ENCODE measurements around the gene TSFM.

DNA sequence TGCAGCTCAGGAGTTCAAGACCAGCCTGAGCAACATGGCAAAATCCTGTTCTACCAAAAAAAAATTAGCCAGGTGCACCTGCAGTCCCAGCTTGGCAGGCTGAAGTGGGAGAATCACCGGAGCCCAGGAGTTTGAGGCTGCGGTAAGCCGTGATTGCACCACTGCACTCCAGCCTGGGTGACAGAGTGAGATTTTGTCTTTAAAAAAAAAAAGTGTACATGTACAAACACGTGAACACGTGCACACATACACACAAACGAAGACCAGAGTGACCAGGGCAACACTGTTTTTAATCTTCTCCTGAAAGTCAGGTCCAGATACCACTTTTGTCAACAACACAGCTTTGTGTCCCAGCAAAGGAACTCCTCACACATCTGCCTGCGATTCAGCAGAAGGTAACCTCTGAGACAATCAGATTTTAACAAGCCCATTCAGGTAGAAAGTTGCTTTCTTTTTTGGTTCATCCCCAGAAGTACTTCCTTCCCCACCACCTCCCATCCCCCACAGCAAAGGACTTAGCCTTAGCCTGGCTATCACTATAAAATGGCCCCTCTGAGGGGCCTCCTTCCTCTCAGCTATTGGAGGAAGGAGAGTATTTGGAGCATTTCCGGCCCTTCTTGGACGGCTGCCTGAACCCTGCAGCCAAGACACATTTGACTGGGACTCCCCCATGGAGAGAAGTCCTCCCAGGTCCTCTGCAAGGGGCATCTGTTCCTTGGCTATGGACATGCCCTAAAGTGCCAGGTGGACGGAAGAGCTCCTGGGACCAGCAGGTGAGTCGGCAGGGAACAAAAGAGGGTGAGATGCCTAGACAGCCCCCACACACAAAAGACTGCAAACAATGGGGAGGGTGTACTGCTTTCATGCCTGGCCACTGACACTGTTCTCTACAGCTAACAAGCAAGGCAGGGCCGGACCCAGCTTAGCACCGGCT is 54.1 kb downstream of the TSFM start:
- TF ChIP-seq MAFK (IDR thresholded peaks at IDR 0.05; ENCODE audit: low read depth, low read length) (no peak), CTCF (conservative IDR thresholded peaks at IDR 0.05; ENCODE audit: low read depth, low read length) (no peak), SMC3 (IDR thresholded peaks at IDR 0.05; ENCODE audit: low read depth, low read length) (no peak), RAD21 (IDR thresholded peaks at IDR 0.05; ENCODE audit: low read length) (no peak)
